Prostate gland (tissue), 2 donors: ENCODE data around the gene JKAMP.

ENCODE experiments used
- POLR2AphosphoS5 ChIP-seq: sonication (generic); formaldehyde crosslinking; IDR thresholded peaks from one replicate; pipeline ENCODE4 v1.6.1; 2017; ENCODE audit warnings: antibody characterized with exemption
- TF ChIP-seq, protein P1 (sequence below), 4 experiments: fragments of 200-600 bp in 2 of 4; fragments of 450-650 bp in 2 of 4; sonication (generic) in 2 of 4; IDR thresholded peaks; 1 replicate in 3 of 4; 2 replicates in 1 of 4; pipeline ENCODE4 v1.5.1; 2016 to 2019; ENCODE audit warnings: antibody characterized with exemption in 4 of 4, mild to moderate bottlenecking in 2 of 4, moderate library complexity in 2 of 4

DNA sequence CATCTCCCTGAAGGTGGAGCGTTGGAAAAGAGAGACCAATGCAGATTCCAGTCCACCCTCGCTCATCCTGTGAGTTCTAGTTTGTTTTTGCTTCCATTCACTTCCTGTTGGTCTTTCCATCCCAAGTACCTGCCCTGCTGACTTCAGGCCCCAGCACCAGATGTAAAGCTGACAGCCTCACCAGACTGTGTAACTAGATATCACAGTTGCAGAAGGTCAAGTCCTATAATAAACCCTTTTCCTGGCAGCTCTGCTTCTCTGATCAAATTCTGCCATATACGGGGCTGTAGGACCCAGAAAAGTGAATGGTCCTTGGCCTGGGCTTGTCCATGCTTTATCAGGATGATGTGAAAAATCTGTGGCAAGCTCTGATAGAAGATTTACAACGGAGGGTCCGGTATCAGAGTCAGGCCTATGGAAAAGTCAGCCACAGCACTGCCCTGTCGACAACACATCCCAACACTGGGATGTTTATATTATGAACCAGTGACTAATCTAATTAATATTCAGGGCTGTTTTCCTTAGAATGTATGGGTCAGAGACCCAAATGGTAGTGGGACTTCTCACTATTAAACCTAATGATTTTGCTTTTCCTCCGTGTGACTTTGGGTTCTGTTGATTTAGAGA lies 50.2 kb downstream of the JKAMP start:
- TF ChIP-seq, protein P1, sequence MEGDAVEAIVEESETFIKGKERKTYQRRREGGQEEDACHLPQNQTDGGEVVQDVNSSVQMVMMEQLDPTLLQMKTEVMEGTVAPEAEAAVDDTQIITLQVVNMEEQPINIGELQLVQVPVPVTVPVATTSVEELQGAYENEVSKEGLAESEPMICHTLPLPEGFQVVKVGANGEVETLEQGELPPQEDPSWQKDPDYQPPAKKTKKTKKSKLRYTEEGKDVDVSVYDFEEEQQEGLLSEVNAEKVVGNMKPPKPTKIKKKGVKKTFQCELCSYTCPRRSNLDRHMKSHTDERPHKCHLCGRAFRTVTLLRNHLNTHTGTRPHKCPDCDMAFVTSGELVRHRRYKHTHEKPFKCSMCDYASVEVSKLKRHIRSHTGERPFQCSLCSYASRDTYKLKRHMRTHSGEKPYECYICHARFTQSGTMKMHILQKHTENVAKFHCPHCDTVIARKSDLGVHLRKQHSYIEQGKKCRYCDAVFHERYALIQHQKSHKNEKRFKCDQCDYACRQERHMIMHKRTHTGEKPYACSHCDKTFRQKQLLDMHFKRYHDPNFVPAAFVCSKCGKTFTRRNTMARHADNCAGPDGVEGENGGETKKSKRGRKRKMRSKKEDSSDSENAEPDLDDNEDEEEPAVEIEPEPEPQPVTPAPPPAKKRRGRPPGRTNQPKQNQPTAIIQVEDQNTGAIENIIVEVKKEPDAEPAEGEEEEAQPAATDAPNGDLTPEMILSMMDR (IDR thresholded peaks at IDR 0.05): no peak
- no peak for TF ChIP-seq POLR2AphosphoS5
